AG04450 (cell line): ENCODE results near the gene IQGAP1. TPM values are rescaled to one million over a fixed set of nuclear protein-coding genes. Genes with fewer than 3 reads are reported as not detected.
"Not testable (repeated sequence)": the region's sequence is repeated elsewhere in the genome, so short reads cannot be mapped to it uniquely, and the experiment has no call there.

ENCODE experiments used
- CTCF ChIA-PET: fragments of 300-600, 350-600 bp; formaldehyde crosslinking; extraction: SDS; loops from one replicate; lab custom pipeline; 2022; ENCODE audit warnings: antibody characterized with exemption, inconsistent platforms; lab: Charles Lee
- POLR2A ChIA-PET: fragments of 350-600 bp; formaldehyde crosslinking; extraction: SDS; loops from one replicate; lab custom pipeline; 2021; ENCODE audit warnings: antibody characterized with exemption, inconsistent platforms; lab: Yijun Ruan, JAX
- DNase-seq: peaks from one replicate; pipeline ENCODE4 v3.0.0-alpha.2; 2011; ENCODE audit warnings: low read depth, low spot score
- H3K27ac ChIP-seq: one replicate; pipeline ENCODE4 v1.5.1; 2012; ENCODE audit warnings: low read depth, low read length, control low read depth
- H3K27me3 ChIP-seq: one replicate; pipeline ENCODE4 v1.6.0; 2012; ENCODE audit warnings: low read length; ENCODE audit not compliant: control insufficient read depth, insufficient read depth
- H3K4me3 ChIP-seq: 2 replicates; pipeline ENCODE4 v1.5.1; 2011; ENCODE audit warnings: mild to moderate bottlenecking, low read depth, low read length, control low read depth
- H3K9me3 ChIP-seq: 2 replicates; pipeline ENCODE4 v1.5.1; 2012; ENCODE audit warnings: low read length; ENCODE audit not compliant: control insufficient read depth, insufficient read depth
- polyA plus RNA-seq: library from polyadenylated mRNA; depleted of rRNA; stranded (reverse); fragments of >200 nt; gene quantifications from 2 replicates; pipeline ENCODE4 v1.2.3, GENCODE V29; 2011
- TF ChIP-seq, protein P1 (sequence below): IDR thresholded peaks from 2 replicates; pipeline ENCODE4 v1.5.1; 2011; ENCODE audit warnings: low read depth, low read length, control low read depth, inconsistent platforms

Gene IQGAP1
- polyA plus RNA-seq, 1 experiment: 170 TPM

- Histone ChIP-seq H3K9me3 (no peaks in the 10 kb centered on the region), H3K27me3 (no peaks in the 10 kb centered on the region), H3K4me3 (no peak overlapping the region), H3K27ac (no peak overlapping the region)
- ChIA-PET CTCF (interaction anchor here (1.1 to 1.4 kb wide), 2 partner anchors 15 to 178 kb away, joined by 5 to 10 read pairs; no protein-coding TSS in a partner anchor), POLR2A (no interaction called here)
- no peak for DNase-seq
- TF ChIP-seq, protein P1, sequence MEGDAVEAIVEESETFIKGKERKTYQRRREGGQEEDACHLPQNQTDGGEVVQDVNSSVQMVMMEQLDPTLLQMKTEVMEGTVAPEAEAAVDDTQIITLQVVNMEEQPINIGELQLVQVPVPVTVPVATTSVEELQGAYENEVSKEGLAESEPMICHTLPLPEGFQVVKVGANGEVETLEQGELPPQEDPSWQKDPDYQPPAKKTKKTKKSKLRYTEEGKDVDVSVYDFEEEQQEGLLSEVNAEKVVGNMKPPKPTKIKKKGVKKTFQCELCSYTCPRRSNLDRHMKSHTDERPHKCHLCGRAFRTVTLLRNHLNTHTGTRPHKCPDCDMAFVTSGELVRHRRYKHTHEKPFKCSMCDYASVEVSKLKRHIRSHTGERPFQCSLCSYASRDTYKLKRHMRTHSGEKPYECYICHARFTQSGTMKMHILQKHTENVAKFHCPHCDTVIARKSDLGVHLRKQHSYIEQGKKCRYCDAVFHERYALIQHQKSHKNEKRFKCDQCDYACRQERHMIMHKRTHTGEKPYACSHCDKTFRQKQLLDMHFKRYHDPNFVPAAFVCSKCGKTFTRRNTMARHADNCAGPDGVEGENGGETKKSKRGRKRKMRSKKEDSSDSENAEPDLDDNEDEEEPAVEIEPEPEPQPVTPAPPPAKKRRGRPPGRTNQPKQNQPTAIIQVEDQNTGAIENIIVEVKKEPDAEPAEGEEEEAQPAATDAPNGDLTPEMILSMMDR: no peak
These were observed 109.9 kb downstream of the IQGAP1 start for GRCh38 chr15:90497912-90498311.

DNA sequence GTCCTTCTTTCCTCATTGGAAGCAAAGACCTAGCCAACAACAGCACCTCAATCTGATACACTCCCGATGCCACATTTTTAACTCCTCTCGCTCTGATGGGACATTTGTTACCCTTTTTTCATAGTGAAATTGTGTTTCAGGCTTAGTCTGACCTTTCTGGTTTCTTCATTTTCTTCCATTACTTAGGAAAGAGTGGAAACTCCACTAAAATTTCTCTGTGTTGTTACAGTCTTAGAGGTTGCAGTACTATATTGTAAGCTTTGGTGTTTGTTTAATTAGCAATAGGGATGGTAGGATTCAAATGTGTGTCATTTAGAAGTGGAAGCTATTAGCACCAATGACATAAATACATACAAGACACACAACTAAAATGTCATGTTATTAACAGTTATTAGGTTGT lies 112.1 kb downstream of the IQGAP1 start:
- POLR2A ChIA-PET: no interaction called here

GRCh38 chr15:90501898-90502297 lies 113.9 kb downstream of the IQGAP1 start:
- no peak overlapping the region for H3K4me3 ChIP-seq
- H3K27me3 ChIP-seq: no peaks in the 10 kb centered on the region
- H3K9me3 ChIP-seq: no peaks in the 10 kb centered on the region
- DNase-seq: no peak
- CTCF ChIA-PET: interaction anchor here (2.4 kb wide), 1 partner anchor 182 kb away, joined by 17 read pairs; no protein-coding TSS in a partner anchor
- TF ChIP-seq, protein P1: no peak
- H3K27ac ChIP-seq: no peak overlapping the region
- POLR2A ChIA-PET: no interaction called here

More for the DNA sequence above, 112.1 kb downstream of the IQGAP1 start:
- Histone ChIP-seq H3K9me3 (no peaks in the 10 kb centered on the region), H3K27ac (no peak overlapping the region), H3K27me3 (no peaks in the 10 kb centered on the region), H3K4me3 (no peak overlapping the region)
- TF ChIP-seq, protein P1: no peak
- CTCF ChIA-PET: interaction anchor here (1.0 to 2.4 kb wide), 4 partner anchors 9 to 180 kb away, joined by 3 to 17 read pairs (median 5); no protein-coding TSS in a partner anchor
- DNase-seq: no peak

GRCh38 chr15:90510781-90511180 lies 122.7 kb downstream of the IQGAP1 start:
- H3K27me3 ChIP-seq, H3K9me3 ChIP-seq, H3K27ac ChIP-seq, DNase-seq, H3K4me3 ChIP-seq, POLR2A ChIA-PET: not testable (repeated sequence)
- CTCF ChIA-PET: interaction anchor here (0.9 kb wide), 1 partner anchor 191 kb away, joined by 3 read pairs; no protein-coding TSS in a partner anchor

DNA sequence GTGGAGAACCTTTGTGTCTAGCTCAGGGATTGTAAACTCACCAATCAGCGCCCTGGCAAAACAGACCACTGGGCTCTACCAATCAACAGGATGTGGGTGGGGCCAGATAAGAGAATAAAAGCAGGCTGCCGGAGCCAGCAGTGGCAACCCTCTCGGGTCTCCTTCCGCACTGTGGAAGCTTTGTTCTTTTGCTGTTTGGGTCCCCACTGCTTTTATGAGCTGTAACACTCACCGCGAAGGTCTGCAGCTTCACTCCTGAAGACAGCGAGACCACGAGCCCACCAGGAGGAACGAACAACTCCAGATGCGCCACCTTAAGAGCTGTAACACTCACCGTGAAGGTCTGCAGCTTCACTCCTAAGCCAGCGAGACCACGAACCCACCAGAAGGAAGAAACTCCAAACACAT lies 123.2 kb downstream of the IQGAP1 start:
- POLR2A ChIA-PET, H3K9me3 ChIP-seq: not testable (repeated sequence)

GRCh38 chr15:90512276-90512675 lies 124.2 kb downstream of the IQGAP1 start:
- Histone ChIP-seq H3K4me3 (no peak overlapping the region), H3K9me3 (no peaks in the 10 kb centered on the region), H3K27ac (no peak overlapping the region), H3K27me3 (no peaks in the 10 kb centered on the region)
- POLR2A ChIA-PET: interaction anchor here (0.9 kb wide), 1 partner anchor 153 kb away, joined by 3 read pairs; no protein-coding TSS in a partner anchor
- TF ChIP-seq, protein P1: no peak
- CTCF ChIA-PET: interaction anchor here (0.6 to 2.8 kb wide), 2 partner anchors 192 to 514 kb away, joined by 3 to 12 read pairs; no protein-coding TSS in a partner anchor
- no peak for DNase-seq

More for the DNA sequence above, 123.2 kb downstream of the IQGAP1 start:
- CTCF ChIA-PET: interaction anchor here (2.8 kb wide), 1 partner anchor 191 kb away, joined by 12 read pairs; no protein-coding TSS in a partner anchor
- not testable (repeated sequence) for DNase-seq, H3K4me3 ChIP-seq, H3K27me3 ChIP-seq, H3K27ac ChIP-seq
